Activated B cell treated with CpG ODN at 0.5 μM for 24 hours (primary cell): ENCODE measurements around the gene CEACAM4. TPM values are rescaled to one million over a fixed set of nuclear protein-coding genes. Genes with fewer than 3 reads are reported as not detected.

Source experiments
- ATAC-seq: fragments of 200-7000 bp; cut with Tn5 transposase; one replicate; pipeline ENCODE4 v1.10.0; 2021; ENCODE audit warnings: low read depth, mild to moderate bottlenecking, moderate library complexity
- CTCF ChIA-PET: fragments of 350-600 bp; sonication (Branson Sonifier 250); formaldehyde crosslinking; loops from one replicate; lab custom pipeline; 2021; ENCODE audit warnings: antibody characterized with exemption; lab: Charles Lee
- POLR2A ChIA-PET: fragments of 350-600 bp; sonication (Branson Sonifier 250); formaldehyde crosslinking; loops from one replicate; lab custom pipeline; 2021; ENCODE audit warnings: antibody characterized with exemption; lab: Charles Lee
- DNase-seq: peaks from one replicate; pipeline ENCODE4 v3.0.0; 2022
- H3K27ac Mint-ChIP-seq: one replicate; pipeline ENCODE4 v1.8.0; 2020; ENCODE audit warnings: mixed read lengths
- H3K27me3 Mint-ChIP-seq: one replicate; pipeline ENCODE4 v1.8.0; 2021; ENCODE audit warnings: mixed read lengths
- H3K36me3 Mint-ChIP-seq: one replicate; pipeline ENCODE4 v1.8.0; 2021; ENCODE audit warnings: low read depth, mixed read lengths
- H3K4me1 Mint-ChIP-seq: one replicate; pipeline ENCODE4 v1.8.0; 2021; ENCODE audit warnings: mixed read lengths
- H3K4me3 Mint-ChIP-seq: one replicate; pipeline ENCODE4 v1.8.0; 2020; ENCODE audit warnings: mild to moderate bottlenecking, mixed read lengths
- H3K9me3 Mint-ChIP-seq: one replicate; pipeline ENCODE4 v1.8.0; 2020; ENCODE audit warnings: mixed read lengths
- CTCF ChIP-seq: fragments of 200-600 bp; IDR thresholded peaks from one replicate; pipeline ENCODE4 v1.8.0; 2022; ENCODE audit warnings: antibody characterized with exemption, mild to moderate bottlenecking
- intact Hi-C: fragments of 100-400 bp; cut with micrococcal nuclease; formaldehyde crosslinking; loops from one replicate; pipeline ENCODE4 v1.15.1; 2024
- total RNA-seq: library from RNA; stranded (reverse); gene quantifications from 2 replicates; pipeline ENCODE4 v1.2.3, GENCODE V29; 2022

The CEACAM4 gene
- total RNA-seq, 1 donor from 2014 or later = not detected

- intact Hi-C loops = loop anchor here (10.0 kb wide), 2 partner anchors 314 to 434 kb away; partner anchors contain the start of gene HNRNPUL1
- no peak overlapping the region for H3K27ac Mint-ChIP-seq
- H3K27me3 Mint-ChIP-seq = no peaks in the 10 kb centered on the region
- no peak for ATAC-seq
- H3K9me3 Mint-ChIP-seq = peaks cover 16% of the 10 kb centered on the region
- CTCF ChIA-PET = interaction anchor here (0.7 to 1.5 kb wide), 2 partner anchors 15 to 19 kb away, joined by 3 read pairs; no protein-coding TSS in a partner anchor
- POLR2A ChIA-PET = no interaction called here
- no peak overlapping the region for H3K4me3 Mint-ChIP-seq
- no peak for DNase-seq
- TF ChIP-seq CTCF = no peak
- H3K4me1 Mint-ChIP-seq = peaks cover 24% of the 10 kb centered on the region
- H3K36me3 Mint-ChIP-seq = peaks cover 59% of the 10 kb centered on the region
Observed at GRCh38 chr19:41578886-41579285, 48.0 kb downstream of the CEACAM4 start.

- POLR2A ChIA-PET = interaction anchor here (0.6 kb wide), 1 partner anchor 47 kb away, joined by 3 read pairs; no protein-coding TSS in a partner anchor
- H3K36me3 Mint-ChIP-seq = peaks cover 50% of the 10 kb centered on the region
- intact Hi-C loops = loop anchor here (10.0 kb wide), 2 partner anchors 313 to 433 kb away; partner anchors contain the start of gene HNRNPUL1
Observed at GRCh38 chr19:41577833-41578232, 49.0 kb downstream of the CEACAM4 start.

GRCh38 chr19:41577144-41577830 lies 49.6 kb downstream of the CEACAM4 start:
- no peak for TF ChIP-seq CTCF
- Mint-ChIP-seq H3K36me3 (peaks cover 44% of the 10 kb centered on the region), H3K4me3 (no peak overlapping the region), H3K4me1 (peaks cover 24% of the 10 kb centered on the region), H3K27me3 (no peaks in the 10 kb centered on the region), H3K9me3 (peaks cover 9% of the 10 kb centered on the region), H3K27ac (peak overlapping the region; percentile 91)
- CTCF ChIA-PET = interaction anchor here (1.2 to 1.5 kb wide), 3 partner anchors 11 to 21 kb away, joined by 3 read pairs; no protein-coding TSS in a partner anchor
- intact Hi-C loops = loop anchor here (10.0 kb wide), 2 partner anchors 312 to 432 kb away; partner anchors contain the start of gene HNRNPUL1
- POLR2A ChIA-PET = interaction anchor here (0.7 to 2.0 kb wide), 3 partner anchors 138 to 315 kb away, joined by 3 to 13 read pairs (median 5); partner anchors contain the start of gene DMAC2
- DNase-seq = no peak
- no peak for ATAC-seq

More at GRCh38 chr19:41577833-41578232, 49.0 kb downstream of the CEACAM4 start:
- Mint-ChIP-seq H3K27ac (no peak overlapping the region), H3K9me3 (peaks cover 10% of the 10 kb centered on the region), H3K27me3 (no peaks in the 10 kb centered on the region), H3K4me1 (peaks cover 24% of the 10 kb centered on the region), H3K4me3 (no peak overlapping the region)
- ATAC-seq (no peak), DNase-seq (no peak)
- no peak for TF ChIP-seq CTCF
- CTCF ChIA-PET = interaction anchor here (1.5 kb wide), 1 partner anchor 20 kb away, joined by 3 read pairs; no protein-coding TSS in a partner anchor

GRCh38 chr19:41575998-41576397 lies 50.9 kb downstream of the CEACAM4 start, which contains the start of gene CEACAM21:
Gene CEACAM21, plus strand, starts transcription at chr19:41576166. Its CDS starts 109 bp downstream, at chr19:41576275.
- Mint-ChIP-seq H3K27me3 (no peaks in the 10 kb centered on the region), H3K36me3 (peaks cover 32% of the 10 kb centered on the region), H3K27ac (peak within 1 kb of the TSS; percentile 91), H3K4me1 (peaks cover 24% of the 10 kb centered on the region), H3K4me3 (peak within 1 kb of the TSS; percentile 81), H3K9me3 (no peaks in the 10 kb centered on the region)
- ATAC-seq = peak; percentile 100
- ChIA-PET POLR2A (interaction anchor here (0.7 to 2.0 kb wide), 16 partner anchors 10 to 313 kb away, joined by 3 to 13 read pairs (median 4); partner anchors contain the start of genes B9D2 and DMAC2), CTCF (interaction anchor here (0.9 to 1.6 kb wide), 7 partner anchors 10 to 127 kb away, joined by 3 to 8 read pairs (median 5); no protein-coding TSS in a partner anchor)
- peak; percentile 52 for DNase-seq
- intact Hi-C loops = loop anchor here (1.0 to 10.0 kb wide), 4 partner anchors 19 to 431 kb away; partner anchors contain the start of genes BCKDHA, EXOSC5 and HNRNPUL1
- TF ChIP-seq CTCF = no peak
